GM18520 (cell line): ENCODE results near the gene KCNG4.

ENCODE experiments used
- ATAC-seq: cut with Tn5 transposase; IDR thresholded peaks from one replicate; pipeline ENCODE4 v1.9.1; 2021; ENCODE audit not compliant: unreplicated experiment

The KCNG4 gene

DNA sequence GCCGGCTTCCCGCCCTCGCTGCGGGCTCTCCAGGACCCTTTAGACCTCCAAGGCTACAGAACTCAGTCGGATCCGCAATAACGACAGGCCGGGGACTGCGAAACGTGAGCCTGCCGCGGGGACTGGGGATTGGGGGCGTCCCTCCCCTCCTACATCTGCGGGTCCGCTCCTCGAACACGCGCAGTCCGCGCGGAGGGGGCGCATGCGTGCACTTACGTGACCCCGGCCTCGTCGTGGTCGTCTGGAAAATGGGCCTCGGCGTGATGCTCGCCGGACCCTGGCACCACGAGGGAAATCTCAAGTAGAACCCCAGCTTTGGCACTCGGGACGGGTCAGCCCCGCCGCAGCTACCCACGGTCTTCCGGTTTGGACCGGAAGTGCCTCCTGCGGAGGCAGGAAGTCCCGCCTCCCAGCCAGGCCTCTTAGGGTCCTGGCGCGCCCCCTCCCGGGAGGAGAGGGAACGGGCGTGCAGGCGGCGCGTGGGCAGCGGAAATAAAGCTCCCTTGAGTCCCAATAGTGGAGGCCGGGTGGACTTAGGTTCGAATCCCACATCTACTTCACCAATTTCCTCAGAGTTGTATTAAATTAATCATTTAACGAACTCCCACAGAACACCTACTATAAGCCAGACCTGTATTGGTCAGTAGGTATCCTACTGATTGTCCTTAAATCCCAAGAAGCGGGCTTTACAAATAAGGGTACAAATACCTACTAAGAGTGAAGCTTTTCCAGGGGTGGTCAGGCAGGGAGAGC is 53.0 kb downstream of the KCNG4 start, which contains the start of gene TAF1C:
TAF1C (minus strand) TSS at position 373 of the 753 bp plus-strand sequence. CDS start 2,069 bp downstream, outside the sequence.
- peak; percentile 88 for ATAC-seq

DNA sequence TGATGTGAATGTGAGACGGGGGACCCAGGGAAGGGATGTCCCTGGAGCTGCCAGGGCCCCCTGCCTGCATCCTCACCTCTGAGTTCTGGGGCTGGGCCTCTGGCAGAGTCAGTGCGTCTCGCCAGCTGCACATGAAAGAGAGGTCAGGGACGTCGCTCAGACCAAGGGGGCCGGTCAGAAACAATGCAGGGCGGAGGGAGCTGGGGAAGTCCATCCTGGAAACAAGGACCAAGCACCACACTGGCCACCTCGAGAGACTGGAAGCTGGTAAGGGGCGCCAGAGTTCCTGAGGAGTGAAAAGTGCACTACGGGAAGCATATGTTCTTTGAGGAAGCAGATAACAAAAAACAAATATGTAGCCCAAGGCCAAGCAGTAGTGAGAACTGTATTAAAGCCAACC is 55.0 kb downstream of the KCNG4 start:
- no peak for ATAC-seq

DNA sequence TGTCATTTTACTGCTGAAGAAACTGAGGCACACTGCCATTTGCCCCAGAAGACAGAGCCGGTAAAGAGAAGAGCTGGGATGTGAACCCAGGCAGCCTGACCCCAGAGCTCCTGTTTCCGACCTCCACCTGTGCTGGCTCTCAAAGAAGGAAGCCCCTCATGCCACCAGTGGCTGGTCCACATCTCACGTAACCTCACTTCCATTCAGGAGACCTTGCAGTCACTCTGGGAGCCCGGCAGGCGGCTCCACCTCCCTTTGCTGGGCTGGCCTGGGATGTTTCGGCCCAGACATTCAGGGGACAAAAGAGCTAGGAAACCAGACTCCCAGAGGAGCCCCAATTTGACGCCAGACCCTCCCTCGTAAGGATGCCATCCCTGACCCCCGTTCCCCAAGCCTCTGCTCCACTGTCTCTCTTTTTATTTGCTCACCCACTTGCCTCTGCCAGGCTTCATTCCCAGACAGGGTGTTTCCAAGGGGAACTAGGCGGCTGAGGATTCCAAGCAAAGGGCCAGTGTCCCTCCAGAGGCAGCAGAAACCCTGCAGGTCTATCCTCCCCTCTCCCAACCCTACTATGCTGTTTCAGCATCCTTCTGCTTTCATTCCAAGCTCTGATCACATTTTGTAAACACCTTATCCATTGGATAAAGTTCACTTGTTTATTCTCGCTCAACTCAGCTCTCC is 55.8 kb downstream of the KCNG4 start:
- no peak for ATAC-seq

DNA sequence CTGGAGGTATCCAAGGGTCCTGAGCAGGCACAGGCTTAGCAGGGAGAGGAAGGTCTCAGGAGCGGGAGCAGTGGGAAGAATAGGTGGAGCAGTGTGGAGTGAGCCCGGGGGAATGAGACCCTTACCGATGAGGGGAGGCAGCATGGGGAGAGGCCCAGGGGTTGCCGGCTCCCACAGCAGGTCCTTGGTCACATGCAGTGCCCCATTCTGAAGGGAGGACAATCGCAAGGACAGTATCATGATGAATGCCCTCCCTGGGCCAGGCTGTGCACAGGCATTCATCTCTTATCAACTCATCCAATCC is 56.3 kb downstream of the KCNG4 start:
- no peak for ATAC-seq

DNA sequence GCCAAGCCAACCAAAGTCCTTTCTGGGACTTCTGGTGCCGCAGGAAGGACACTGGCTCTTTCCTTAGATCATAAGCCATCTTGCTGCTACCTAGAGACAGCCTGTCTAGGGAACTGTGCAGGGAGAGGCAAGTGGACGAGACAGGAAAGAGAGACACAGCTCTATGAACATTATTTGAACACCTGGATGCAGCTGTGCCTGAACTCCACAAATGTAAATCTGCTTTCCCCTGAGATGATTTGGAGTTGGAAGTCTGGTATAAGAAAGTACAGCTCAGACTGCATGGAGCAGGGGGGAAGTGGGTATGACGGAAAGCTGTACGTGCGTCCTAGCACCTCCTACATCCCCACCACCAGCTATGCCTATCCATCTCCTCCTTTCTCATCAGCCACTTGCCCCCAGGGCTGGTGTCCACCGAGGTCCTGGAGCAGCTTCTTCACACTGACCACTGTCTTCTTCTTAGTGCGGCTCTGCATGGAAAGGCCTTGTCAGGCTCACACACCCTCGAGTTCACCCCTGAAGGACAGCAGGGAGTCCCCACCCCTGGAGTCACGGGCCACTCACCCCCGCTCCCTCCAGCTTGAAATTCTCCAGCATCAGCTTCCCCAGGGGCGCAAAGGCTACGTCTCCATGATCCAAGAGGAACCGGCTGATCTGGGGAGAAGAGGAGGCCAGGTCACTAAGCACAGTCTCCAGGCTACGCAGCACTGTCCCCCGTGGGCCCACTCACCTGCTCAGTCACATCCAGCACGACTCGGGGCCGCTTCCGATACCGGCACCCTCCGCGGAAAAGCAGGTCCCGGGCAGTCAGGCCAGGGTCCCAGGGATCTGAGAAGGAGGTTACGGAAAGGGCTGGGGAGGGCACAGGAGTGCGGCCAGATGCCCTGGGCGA is 56.9 kb downstream of the KCNG4 start:
- ATAC-seq: no peak

DNA sequence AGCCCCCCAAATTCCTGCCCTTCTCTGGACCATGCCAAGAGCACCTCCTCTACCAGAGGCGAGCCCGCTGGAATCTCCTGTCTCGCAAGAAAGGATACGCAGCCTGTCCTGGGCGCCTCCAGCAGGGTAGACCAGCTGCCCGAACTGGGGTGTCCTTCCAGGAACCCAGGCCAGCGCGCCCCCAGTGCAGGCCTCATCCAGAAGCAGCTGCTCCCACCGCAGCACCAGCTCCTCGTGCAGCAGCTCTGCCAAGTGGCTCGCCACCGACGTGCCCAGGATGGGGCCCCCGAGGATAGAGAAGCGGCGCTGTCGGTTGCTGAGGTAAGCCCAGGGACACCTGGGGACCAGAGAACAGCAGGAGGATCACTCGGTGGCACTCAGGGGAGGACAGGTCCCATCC is 57.7 kb downstream of the KCNG4 start:
- ATAC-seq: no peak

DNA sequence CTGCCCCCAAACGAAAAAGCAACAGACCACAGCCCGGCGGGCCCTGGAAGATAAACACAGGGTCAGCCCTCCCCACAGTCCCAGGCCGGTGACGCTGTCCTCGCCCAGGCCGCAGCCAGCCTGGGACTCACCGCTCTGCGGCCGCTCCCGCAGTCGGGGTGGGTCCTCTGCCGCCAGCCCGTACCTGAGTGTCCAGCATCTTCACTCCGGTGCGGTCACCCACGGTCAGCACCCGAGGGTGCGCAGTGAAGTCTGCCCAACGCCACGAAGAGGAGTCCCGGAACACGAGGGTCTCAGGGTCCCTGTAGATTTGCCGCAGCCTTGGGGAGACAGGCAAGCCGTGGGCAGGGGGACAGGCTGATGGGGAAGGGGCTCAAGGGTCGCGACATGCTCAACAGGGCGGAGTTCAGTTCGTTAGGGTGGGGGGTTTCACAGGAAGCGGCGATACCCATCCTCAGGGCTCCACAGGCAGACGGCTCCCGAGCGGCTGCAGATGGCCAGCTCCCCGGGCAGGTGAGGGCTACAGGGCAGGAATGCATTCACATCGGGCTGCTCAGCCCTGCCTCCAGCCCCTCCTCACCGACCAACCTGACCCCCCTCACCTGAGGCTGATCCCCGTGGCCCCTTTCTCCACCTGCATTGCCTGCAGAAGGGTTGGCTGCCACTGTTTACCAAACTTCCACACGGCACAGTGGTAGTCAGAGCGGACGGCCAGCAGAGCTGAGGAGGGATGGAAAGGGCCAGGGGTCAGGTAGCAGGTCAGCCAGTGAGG is 58.5 kb downstream of the KCNG4 start:
- ATAC-seq: no peak

DNA sequence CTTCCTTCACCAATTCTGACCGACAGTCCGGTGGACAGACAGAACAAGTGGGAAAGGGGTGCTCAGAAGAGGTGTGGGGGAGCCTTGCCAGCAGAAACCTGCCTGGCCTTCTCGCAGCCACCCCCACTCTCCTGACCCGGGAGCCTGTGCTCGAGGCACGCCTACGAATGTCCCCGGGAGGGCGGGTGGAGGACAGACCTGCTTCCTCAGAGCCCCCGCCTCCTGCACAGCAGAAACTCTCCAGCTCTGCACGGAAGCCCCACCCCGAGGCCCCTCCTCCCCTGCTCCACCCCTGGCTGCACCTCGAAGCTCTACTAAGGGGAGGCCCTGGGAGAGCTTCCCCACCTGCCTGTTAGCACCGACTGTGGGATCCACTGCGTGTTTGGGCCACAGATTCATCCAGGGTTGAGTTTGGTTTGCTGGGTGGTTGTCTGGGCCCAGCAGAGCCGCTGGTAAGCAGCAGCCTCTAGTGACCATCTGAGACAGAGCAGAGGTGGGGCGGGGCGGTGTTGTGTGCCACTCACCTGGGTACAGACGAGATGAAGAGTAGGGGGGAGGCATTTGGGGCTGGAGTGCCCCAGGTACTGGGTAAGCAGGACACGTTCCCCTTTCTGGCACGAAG is 59.2 kb downstream of the KCNG4 start:
- no peak for ATAC-seq

DNA sequence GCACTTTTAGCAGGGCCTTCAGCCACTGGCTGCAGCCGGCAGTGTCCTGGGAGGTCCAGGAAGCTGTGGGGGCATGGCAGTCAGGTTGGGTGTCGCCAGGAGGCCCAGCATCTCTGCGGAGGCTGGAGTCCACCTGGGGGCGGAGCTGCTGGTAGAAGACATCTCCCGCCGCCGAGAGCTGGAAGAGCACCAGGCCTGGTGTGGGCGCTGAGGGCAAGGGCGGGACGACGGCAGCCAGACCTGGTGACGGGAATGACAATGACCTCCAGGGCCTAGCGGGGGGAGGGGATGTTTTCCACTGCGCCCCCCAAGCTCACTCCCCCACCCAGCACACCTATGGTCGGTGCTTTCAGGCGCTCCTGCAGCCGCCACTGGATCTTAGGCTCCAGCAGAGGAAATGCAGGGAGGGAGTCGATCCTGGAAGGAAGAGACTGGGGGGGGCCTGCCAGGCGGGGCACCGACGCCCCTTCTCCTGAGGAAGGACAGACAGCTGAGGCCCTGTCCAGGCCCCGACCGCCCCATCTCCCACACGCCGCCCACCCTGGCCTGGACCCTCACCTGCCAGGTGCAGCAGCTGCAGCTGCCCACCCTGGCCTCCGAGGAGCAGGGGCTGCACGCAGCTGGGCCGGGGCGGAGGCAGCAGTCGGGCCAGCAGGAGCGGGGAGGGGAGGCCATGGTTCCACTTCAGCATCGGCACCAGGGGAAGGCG is 60.0 kb downstream of the KCNG4 start:
- no peak for ATAC-seq

DNA sequence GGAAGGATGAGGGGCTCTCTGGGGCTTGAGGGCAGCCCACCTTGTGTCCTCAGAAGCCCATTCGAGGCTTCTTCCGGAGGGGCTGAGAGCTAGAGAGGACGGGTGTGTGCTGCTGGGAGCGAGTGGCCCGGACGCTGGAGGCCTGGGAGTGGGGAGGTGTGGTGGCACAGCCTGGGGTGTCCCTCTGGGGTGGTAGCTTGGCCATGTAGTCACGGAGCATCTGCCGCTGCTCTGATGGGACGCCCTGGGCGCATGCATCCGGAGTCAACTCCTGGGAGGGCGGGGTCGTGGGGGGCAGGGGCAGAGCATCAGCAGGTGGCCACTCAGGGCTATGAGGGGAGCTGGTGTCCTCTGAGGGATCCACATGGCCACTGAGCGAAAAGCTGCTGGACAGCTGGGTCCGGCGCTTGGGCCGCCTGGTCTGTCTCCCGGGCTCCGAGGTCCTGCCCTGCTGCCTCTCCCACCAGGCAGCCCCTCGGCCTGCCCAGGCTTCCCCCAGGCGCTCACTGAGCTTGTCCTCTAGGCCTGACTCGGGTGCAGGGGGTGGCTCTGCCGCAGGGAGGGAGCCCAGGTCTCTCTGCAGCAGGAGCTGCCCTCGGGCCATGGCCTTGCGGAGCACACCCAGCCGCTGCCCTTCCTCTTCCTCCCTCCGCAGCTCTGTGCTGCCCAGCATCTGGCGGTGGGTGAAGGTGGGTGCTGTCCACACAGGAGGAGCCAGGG is 60.8 kb downstream of the KCNG4 start:
- ATAC-seq: no peak

DNA sequence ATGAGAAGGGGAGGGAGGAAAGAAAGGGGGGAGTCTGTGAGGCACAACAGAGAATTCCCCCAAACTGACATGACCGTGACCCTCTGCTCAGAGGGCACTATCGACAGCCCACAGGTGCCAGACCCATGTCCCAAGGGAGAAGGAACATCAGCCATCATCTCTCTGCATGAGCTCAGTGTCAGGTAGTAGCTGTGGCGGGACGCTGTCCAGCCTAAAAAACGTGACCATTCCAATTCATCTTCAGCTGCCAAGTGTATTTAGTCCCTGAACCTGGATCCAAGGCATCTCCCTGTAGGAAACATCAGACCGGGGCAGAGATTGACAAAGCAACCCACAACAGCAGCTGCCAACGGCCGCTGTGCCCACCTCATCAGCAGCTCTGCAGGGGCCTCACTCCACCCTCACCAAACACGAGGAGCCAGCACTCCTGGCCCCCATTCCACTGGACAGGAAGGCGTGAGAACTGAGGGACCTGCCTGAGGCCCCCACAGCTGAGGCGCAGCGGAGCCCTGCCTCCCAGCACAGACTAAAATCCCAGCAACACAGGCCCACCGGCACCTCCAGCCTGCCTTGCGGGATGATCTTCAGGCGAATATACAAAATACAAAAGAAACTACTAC is 61.6 kb downstream of the KCNG4 start:
- ATAC-seq: no peak

DNA sequence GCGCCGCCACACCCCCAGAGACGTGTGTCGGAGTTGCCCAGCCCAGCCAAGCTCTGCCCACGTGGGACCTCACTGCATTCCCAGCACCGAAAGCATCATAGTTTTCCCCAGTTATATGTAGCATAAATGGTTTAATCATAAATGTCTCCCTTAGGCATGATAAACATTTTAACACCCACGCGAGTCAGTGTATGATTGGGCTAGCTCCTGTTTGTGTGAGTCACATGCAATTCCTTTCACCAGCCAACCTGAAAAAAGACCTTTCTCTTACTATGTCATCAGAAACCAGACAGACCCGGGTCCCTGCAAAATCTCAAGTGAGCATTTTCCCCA is 62.1 kb downstream of the KCNG4 start:
- ATAC-seq: no peak

DNA sequence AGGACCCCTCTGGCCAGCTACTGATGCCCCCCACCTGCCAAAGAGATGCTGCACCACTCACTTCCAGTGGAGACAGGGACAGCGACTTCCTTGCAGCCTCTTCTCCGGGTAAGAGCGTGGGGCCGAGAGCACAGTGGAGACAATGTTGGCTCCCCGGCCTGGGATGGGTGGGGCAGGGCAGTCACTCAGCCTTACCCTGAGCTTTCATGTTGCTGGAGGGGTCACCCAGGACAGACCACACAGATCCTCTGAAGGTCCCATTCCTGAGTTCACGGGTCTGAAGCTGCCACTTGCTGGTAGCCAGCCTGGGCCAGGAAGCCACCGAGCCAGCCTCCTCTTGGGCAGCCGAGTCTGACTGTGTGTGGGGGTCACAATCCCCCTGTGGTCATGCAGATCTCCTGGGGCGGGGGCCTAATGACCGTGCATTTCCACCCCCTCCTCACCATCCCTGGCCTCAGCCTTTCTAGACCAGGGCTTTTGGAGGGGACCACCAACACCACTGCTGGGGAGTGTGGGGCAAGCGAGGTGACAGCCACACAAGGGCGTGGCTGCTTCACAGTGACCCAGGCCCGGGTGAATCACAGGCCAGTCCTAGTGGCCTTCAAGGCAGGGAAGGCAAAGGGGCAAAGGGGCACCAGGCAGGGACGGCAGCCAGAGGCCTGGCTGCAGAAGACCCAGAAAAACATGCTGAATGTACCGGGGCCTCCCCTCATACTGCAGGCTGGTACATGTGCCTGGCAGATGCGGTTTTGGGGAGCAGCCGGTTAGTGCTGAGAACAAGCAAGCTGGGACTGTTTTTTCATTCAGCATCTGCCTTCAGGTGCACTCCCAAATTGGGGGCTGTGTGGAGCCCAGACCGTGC is 63.4 kb downstream of the KCNG4 start:
- no peak for ATAC-seq

DNA sequence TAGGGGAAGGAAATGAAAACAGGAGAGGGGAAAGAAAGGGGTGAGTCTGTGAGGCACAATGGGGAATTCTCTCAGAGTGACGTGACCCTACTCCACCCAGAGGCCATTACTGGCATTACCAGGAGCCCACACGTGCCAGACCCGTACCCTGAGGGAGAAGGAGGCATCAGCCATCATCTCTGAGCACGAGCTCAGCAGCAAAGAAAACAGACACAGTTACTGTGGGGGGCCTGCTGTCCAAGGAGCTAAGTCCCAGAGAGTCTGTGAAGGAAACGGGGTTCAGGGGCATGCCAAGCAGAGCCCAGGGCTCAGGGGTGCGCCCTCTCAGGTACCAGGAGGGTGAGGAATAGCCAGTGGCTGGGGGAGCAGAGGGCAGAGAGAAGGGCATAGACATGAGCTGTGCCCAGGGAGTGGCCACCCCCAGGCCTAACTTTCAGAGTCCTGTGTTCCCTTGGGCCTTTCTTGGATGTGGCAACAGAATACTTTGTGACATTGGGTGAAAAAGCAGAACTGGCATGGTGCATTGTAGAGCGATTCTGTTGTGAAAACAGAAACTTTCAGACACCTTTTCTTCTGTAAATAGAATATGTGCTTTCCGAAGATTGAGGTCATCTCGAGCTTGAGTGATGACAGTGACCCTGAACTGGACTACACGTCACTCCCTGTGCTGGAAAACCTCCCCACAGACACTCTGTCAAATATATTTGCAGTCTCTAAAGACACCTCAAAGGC is 64.3 kb downstream of the KCNG4 start:
- ATAC-seq: no peak

DNA sequence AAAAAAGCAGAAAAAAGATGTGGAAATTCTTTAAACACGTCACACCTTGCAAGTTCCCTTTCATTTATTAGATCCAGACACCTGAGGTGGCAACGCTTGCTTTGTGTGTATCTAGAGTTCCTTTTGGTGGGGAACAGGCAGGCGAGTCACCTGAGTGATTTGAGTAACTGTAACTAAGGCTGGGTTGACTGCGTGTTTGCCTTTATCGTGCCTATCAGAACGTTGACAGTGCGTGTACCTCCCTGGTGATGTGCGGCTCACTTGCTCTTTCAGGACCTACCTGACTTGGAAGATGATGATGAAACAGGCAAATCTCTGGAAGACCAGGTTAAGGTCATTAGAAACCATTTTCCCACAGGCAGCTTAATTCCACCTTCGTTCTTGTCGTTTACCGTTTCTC is 65.4 kb downstream of the KCNG4 start:
- ATAC-seq: no peak

DNA sequence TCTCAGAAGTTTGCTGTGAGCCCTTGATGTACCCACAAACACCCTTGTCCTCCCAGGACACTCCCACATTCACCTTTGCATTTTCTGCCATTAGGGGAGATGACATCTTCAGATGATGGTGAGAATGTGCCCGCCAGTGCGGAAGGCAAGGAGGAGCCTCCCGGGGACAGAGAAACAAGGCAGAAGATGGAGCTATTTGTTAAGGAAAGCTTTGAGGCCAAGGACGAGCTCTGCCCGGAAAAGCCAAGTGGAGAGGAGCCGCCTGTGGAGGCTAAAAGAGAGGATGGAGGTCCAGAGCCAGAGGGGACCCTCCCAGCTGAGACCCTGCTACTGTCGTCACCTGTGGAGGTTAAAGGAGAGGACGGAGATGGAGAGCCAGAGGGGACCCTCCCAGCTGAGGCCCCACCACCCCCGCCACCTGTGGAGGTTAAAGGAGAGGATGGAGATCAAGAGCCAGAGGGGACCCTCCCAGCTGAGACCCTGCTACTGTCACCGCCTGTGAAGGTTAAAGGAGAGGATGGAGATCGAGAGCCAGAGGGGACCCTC is 70.0 kb downstream of the KCNG4 start:
- ATAC-seq: no peak
